Activated CD8-positive, alpha-beta memory T cell treated with anti-CD3 and anti-CD28 coated beads, Interleukin-2, amount 50 U/mL, for 1 hour (primary cell): ENCODE data around the gene ADGRG3.
A peak's percentile ranks its signal among the peaks of the same experiment; 100 is the strongest.

Experiments
- DNase-seq: peaks from one replicate; pipeline ENCODE4 v3.0.0-alpha.2; 2020; ENCODE audit errors: extremely low read depth

The ADGRG3 gene

GRCh38 chr16:57681950-57682728, 14.0 kb downstream of the ADGRG3 start:
- DNase-seq = no peak

- no peak for DNase-seq
Measured at GRCh38 chr16:57682809-57683635, 14.9 kb downstream of the ADGRG3 start.

- DNase-seq = no peak
Measured at GRCh38 chr16:57683636-57684545, 15.8 kb downstream of the ADGRG3 start.

- DNase-seq = no peak
Measured at GRCh38 chr16:57684626-57685358, 16.7 kb downstream of the ADGRG3 start.

GRCh38 chr16:57685633-57686032, 17.5 kb downstream of the ADGRG3 start:
- DNase-seq = no peak

- no peak for DNase-seq
Measured at GRCh38 chr16:57686577-57686976, 18.5 kb downstream of the ADGRG3 start.

- DNase-seq = no peak
Measured at GRCh38 chr16:57687363-57687929, 19.3 kb downstream of the ADGRG3 start.

- no peak for DNase-seq
Measured at GRCh38 chr16:57688487-57688986, 20.4 kb downstream of the ADGRG3 start.

GRCh38 chr16:57688987-57689761, 21.1 kb downstream of the ADGRG3 start:
- no peak for DNase-seq

GRCh38 chr16:57689762-57690558, 21.9 kb downstream of the ADGRG3 start:
- peak; percentile 12 for DNase-seq

- no peak for DNase-seq
Measured at GRCh38 chr16:57690782-57691471, 22.8 kb downstream of the ADGRG3 start.

- DNase-seq = no peak
Measured at GRCh38 chr16:57692636-57693035, 24.5 kb downstream of the ADGRG3 start.

GRCh38 chr16:57693550-57693949, 25.4 kb downstream of the ADGRG3 start:
- no peak for DNase-seq

- DNase-seq = no peak
Measured at GRCh38 chr16:57694231-57694724, 26.2 kb downstream of the ADGRG3 start.

- DNase-seq = no peak
Measured at GRCh38 chr16:57694725-57695679, 26.9 kb downstream of the ADGRG3 start, which contains the start of gene DRC7. Gene DRC7 (plus strand): TSS chr16:57694806. CDS start chr16:57697950, 3,144 bp downstream.

GRCh38 chr16:57695680-57696069, 27.6 kb downstream of the ADGRG3 start:
- no peak for DNase-seq

- no peak for DNase-seq
Measured at GRCh38 chr16:57696240-57696639, 28.1 kb downstream of the ADGRG3 start.
